ENCODE results near the gene PLEKHG3. TPM values are rescaled to one million over a fixed set of nuclear protein-coding genes. Genes with fewer than 3 reads are reported as not detected.

The PLEKHG3 gene
- total and polyA plus RNA-seq, 2 of the 4 experiments (the other 2 are of a cell fraction) = 8.2 to 8.4 TPM

DNA sequence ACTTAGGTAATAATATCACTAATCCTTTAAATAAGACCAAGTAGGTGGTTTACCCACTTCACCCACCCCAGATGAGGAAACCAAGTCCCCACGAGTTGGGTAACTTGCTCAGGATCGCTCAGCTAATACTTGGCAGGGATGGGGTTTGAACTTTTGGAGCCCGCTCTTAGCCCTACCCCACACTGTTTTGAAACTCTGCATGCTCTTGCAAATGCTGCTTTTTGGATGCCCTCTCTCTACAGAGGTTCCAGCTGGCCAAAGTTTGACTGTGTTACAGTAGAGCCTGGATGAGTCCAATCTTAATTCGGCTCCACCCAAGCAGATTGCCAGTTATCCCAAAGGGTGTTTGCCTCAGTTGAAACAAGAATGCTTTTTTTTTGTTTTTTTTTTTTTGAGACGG is 6.8 kb downstream of the PLEKHG3 start:
- Histone ChIP-seq H3K14ac (replicated peaks; ENCODE audit: low read depth, low read length) (no peak overlapping the region), H3K4me1 (ENCODE audit: control insufficient read depth, insufficient read depth, low read length) (peaks cover 4% of the 10 kb centered on the region; the same call in 1 of the 2 replicates), H3K18ac (ENCODE audit: low read depth, low read length) (no peak overlapping the region), H2BK120ac (ENCODE audit: low read depth, low read length) (no peak overlapping the region), H3K9ac (ENCODE audit: low read depth, low read length) (no peak overlapping the region), H3K9me3 (ENCODE audit: control insufficient read depth, insufficient read depth, low read length) (peaks cover 7% of the 10 kb centered on the region), H3K56ac (ENCODE audit: extremely low read depth, insufficient read depth, low read length) (no peak overlapping the region), H2AK9ac (replicated peaks; ENCODE audit: low read depth, low read length, poor library complexity) (no peak overlapping the region), H4K91ac (ENCODE audit: insufficient read depth, low read depth, low read length) (no peak overlapping the region), H4K8ac (ENCODE audit: low read depth in 2 of 2, low read length in 2 of 2) (no peak overlapping the region), H3K27me3 (ENCODE audit: control insufficient read depth, insufficient read depth, low read length) (no peaks in the 10 kb centered on the region; the same call in 1 of the 2 replicates), H2BK15ac (ENCODE audit: low read depth, low read length) (no peak overlapping the region), H2BK5ac (ENCODE audit: low read depth, low read length, poor library complexity, severe bottlenecking) (no peak overlapping the region), H3K27ac (ENCODE audit: insufficient read depth, low read length) (no peak overlapping the region), H4K5ac (ENCODE audit: low read depth, low read length) (no peak overlapping the region), H3K23ac (ENCODE audit: low read depth, low read length) (no peak overlapping the region), H3K9me1 (ENCODE audit: insufficient read depth, low read length) (peaks cover 7% of the 10 kb centered on the region), H2AK5ac (ENCODE audit: low read depth, low read length) (no peak overlapping the region), H3K4me2 (ENCODE audit: low read depth, low read length) (no peak overlapping the region), H3K4me3 (ENCODE audit: insufficient read depth, low read depth, low read length) (no peak overlapping the region), H2AFZ (replicated peaks; ENCODE audit: low read length, poor library complexity) (no peak overlapping the region), H2BK20ac (ENCODE audit: low read depth, low read length) (no peak overlapping the region), H4K20me1 (ENCODE audit: insufficient read depth, low read length) (peaks cover 23% of the 10 kb centered on the region), H3K36me3 (ENCODE audit: control insufficient read depth, insufficient read depth, low read length) (no peaks in the 10 kb centered on the region), H3K79me1 (ENCODE audit: low read depth in 1 of 2, low read length in 2 of 2) (peaks cover 6 to 33% of the 10 kb centered on the region in 2 experiments), H3K4ac (ENCODE audit: low read depth, low read length) (no peak overlapping the region)
- DNase-seq (no peak), ATAC-seq (ENCODE audit: low read depth) (no peak)
- no TSS peak for BruUV-seq (replicated peaks)
- dilution Hi-C loops (cut with HindIII; ENCODE audit: low sequenced_read_pairs, unreplicated experiment) (no loop called here), in situ Hi-C loops (cut with MboI; ENCODE audit: low sequenced_read_pairs) (no loop called here), intact Hi-C loops (cut with micrococcal nuclease) (no loop called here)
- POLR2A ChIA-PET (ENCODE audit: unreplicated experiment) = no interaction called here
- no CpG with 5 or more reads among the region's 5 CpGs for WGBS, 2 experiments (ENCODE audit: extremely low coverage in 2 of 2, insufficient read length in 1 of 2)
- CTCF ChIA-PET = no interaction called here
- no peak for TF ChIP-seq RFX5 (IDR thresholded peaks at IDR 0.05; ENCODE audit: low read depth, low read length)
- TF ChIP-seq FOS (IDR thresholded peaks at IDR 0.05; ENCODE audit: low read depth, low read length) = no peak
- no peak for TF ChIP-seq SMC3 (IDR thresholded peaks at IDR 0.05; ENCODE audit: low read depth, low read length)
- TF ChIP-seq, protein P1, sequence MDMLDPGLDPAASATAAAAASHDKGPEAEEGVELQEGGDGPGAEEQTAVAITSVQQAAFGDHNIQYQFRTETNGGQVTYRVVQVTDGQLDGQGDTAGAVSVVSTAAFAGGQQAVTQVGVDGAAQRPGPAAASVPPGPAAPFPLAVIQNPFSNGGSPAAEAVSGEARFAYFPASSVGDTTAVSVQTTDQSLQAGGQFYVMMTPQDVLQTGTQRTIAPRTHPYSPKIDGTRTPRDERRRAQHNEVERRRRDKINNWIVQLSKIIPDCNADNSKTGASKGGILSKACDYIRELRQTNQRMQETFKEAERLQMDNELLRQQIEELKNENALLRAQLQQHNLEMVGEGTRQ (IDR thresholded peaks at IDR 0.05; ENCODE audit: low read depth, low read length) = no peak
- TF ChIP-seq RCOR1 (IDR thresholded peaks at IDR 0.05; ENCODE audit: insufficient replicate concordance, low read length) = no peak
- TF ChIP-seq POLR2A (IDR thresholded peaks at IDR 0.05; ENCODE audit: low read depth, low read length) = no peak
- no peak for TF ChIP-seq BHLHE40 (IDR thresholded peaks at IDR 0.05; ENCODE audit: low read depth, low read length)
- TF ChIP-seq CHD1 (IDR thresholded peaks at IDR 0.05; ENCODE audit: low read depth, low read length) = no peak
- TF ChIP-seq MAFK (IDR thresholded peaks at IDR 0.05; ENCODE audit: low read depth, low read length) = no peak
- no peak for TF ChIP-seq RAD21 (IDR thresholded peaks at IDR 0.05; ENCODE audit: low read length)
- no peak for TF ChIP-seq NFE2L2 (IDR thresholded peaks at IDR 0.05; ENCODE audit: low read depth, low read length)
- TF ChIP-seq CEBPB (IDR thresholded peaks at IDR 0.05; ENCODE audit: low read depth, low read length) = no peak
- TF ChIP-seq MXI1 (IDR thresholded peaks at IDR 0.05; ENCODE audit: borderline replicate concordance, low read depth, low read length) = no peak
- no peak for TF ChIP-seq MAZ (IDR thresholded peaks at IDR 0.05; ENCODE audit: borderline replicate concordance, low read depth, low read length)
- TF ChIP-seq, protein P2, sequence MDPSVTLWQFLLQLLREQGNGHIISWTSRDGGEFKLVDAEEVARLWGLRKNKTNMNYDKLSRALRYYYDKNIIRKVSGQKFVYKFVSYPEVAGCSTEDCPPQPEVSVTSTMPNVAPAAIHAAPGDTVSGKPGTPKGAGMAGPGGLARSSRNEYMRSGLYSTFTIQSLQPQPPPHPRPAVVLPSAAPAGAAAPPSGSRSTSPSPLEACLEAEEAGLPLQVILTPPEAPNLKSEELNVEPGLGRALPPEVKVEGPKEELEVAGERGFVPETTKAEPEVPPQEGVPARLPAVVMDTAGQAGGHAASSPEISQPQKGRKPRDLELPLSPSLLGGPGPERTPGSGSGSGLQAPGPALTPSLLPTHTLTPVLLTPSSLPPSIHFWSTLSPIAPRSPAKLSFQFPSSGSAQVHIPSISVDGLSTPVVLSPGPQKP (IDR thresholded peaks at IDR 0.05; ENCODE audit: borderline replicate concordance, low read depth, low read length) = no peak
- TF ChIP-seq, protein P3, sequence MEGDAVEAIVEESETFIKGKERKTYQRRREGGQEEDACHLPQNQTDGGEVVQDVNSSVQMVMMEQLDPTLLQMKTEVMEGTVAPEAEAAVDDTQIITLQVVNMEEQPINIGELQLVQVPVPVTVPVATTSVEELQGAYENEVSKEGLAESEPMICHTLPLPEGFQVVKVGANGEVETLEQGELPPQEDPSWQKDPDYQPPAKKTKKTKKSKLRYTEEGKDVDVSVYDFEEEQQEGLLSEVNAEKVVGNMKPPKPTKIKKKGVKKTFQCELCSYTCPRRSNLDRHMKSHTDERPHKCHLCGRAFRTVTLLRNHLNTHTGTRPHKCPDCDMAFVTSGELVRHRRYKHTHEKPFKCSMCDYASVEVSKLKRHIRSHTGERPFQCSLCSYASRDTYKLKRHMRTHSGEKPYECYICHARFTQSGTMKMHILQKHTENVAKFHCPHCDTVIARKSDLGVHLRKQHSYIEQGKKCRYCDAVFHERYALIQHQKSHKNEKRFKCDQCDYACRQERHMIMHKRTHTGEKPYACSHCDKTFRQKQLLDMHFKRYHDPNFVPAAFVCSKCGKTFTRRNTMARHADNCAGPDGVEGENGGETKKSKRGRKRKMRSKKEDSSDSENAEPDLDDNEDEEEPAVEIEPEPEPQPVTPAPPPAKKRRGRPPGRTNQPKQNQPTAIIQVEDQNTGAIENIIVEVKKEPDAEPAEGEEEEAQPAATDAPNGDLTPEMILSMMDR (conservative IDR thresholded peaks at IDR 0.05; ENCODE audit: low read depth, low read length) = no peak
